ENCODE data around the gene SLC39A12.

The SLC39A12 gene

GRCh38 chr10:17906002-17906401 is 45.7 kb upstream of the SLC39A12 start:
- no peak for TF ChIP-seq TOX (CRISPR knock-in tag; IDR thresholded peaks at IDR 0.05; ENCODE audit: borderline replicate concordance)
- no peak for TF ChIP-seq ZFP3 (CRISPR knock-in tag; IDR thresholded peaks at IDR 0.05)
- TF ChIP-seq ZC3H10 (CRISPR knock-in tag; IDR thresholded peaks at IDR 0.05) = no peak
- no peak for TF ChIP-seq CREB5 (CRISPR knock-in tag; IDR thresholded peaks at IDR 0.05; ENCODE audit: low read depth)
- no peak for TF ChIP-seq PPARA (CRISPR knock-in tag; IDR thresholded peaks at IDR 0.05; ENCODE audit: borderline replicate concordance)
- no peak for TF ChIP-seq CSRNP3 (CRISPR knock-in tag; IDR thresholded peaks at IDR 0.05)
- no peak for TF ChIP-seq BACH2 (CRISPR knock-in tag; IDR thresholded peaks at IDR 0.05; ENCODE audit: borderline replicate concordance)
- no peak for TF ChIP-seq SNAI2 (CRISPR knock-in tag; IDR thresholded peaks at IDR 0.05)
- TF ChIP-seq CSDC2 (CRISPR knock-in tag; IDR thresholded peaks at IDR 0.05) = no peak
- no peak for TF ChIP-seq ZNF70 (CRISPR knock-in tag; IDR thresholded peaks at IDR 0.05)
- TF ChIP-seq, protein P1, sequence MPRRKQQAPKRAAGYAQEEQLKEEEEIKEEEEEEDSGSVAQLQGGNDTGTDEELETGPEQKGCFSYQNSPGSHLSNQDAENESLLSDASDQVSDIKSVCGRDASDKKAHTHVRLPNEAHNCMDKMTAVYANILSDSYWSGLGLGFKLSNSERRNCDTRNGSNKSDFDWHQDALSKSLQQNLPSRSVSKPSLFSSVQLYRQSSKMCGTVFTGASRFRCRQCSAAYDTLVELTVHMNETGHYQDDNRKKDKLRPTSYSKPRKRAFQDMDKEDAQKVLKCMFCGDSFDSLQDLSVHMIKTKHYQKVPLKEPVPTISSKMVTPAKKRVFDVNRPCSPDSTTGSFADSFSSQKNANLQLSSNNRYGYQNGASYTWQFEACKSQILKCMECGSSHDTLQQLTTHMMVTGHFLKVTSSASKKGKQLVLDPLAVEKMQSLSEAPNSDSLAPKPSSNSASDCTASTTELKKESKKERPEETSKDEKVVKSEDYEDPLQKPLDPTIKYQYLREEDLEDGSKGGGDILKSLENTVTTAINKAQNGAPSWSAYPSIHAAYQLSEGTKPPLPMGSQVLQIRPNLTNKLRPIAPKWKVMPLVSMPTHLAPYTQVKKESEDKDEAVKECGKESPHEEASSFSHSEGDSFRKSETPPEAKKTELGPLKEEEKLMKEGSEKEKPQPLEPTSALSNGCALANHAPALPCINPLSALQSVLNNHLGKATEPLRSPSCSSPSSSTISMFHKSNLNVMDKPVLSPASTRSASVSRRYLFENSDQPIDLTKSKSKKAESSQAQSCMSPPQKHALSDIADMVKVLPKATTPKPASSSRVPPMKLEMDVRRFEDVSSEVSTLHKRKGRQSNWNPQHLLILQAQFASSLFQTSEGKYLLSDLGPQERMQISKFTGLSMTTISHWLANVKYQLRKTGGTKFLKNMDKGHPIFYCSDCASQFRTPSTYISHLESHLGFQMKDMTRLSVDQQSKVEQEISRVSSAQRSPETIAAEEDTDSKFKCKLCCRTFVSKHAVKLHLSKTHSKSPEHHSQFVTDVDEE (CRISPR knock-in tag; IDR thresholded peaks at IDR 0.05) = no peak
- no peak for TF ChIP-seq ZNF8 (CRISPR knock-in tag; IDR thresholded peaks at IDR 0.05)
- no peak for TF ChIP-seq ZFP30 (CRISPR knock-in tag; IDR thresholded peaks at IDR 0.05)
- no peak for TF ChIP-seq GLIS3 (CRISPR knock-in tag; IDR thresholded peaks at IDR 0.05)
- no peak for TF ChIP-seq TCF4 (CRISPR knock-in tag; IDR thresholded peaks at IDR 0.05; ENCODE audit: borderline replicate concordance)
- TF ChIP-seq ESRRG (CRISPR knock-in tag; IDR thresholded peaks at IDR 0.05) = no peak
- no peak for ATAC-seq

GRCh38 chr10:17907641-17908040 is 44.1 kb upstream of the SLC39A12 start:
- ATAC-seq = no peak
- no peak for TF ChIP-seq ZC3H10 (CRISPR knock-in tag; IDR thresholded peaks at IDR 0.05)
- TF ChIP-seq ZNF565 (CRISPR knock-in tag; conservative IDR thresholded peaks at IDR 0.05; ENCODE audit: low read depth) = no peak
- no peak for TF ChIP-seq ZFP30 (CRISPR knock-in tag; IDR thresholded peaks at IDR 0.05)
- no peak for TF ChIP-seq SNAI2 (CRISPR knock-in tag; IDR thresholded peaks at IDR 0.05)
- no peak for TF ChIP-seq ISL1 (CRISPR knock-in tag; IDR thresholded peaks at IDR 0.05)

- ATAC-seq = peak; percentile 78
- TF ChIP-seq TOX (CRISPR knock-in tag; IDR thresholded peaks at IDR 0.05; ENCODE audit: borderline replicate concordance) (no peak), CSDC2 (CRISPR knock-in tag; IDR thresholded peaks at IDR 0.05) (no peak), ZNF8 (CRISPR knock-in tag; IDR thresholded peaks at IDR 0.05) (no peak), GLIS3 (CRISPR knock-in tag; IDR thresholded peaks at IDR 0.05) (no peak), ZNF565 (CRISPR knock-in tag; conservative IDR thresholded peaks at IDR 0.05; ENCODE audit: low read depth) (no peak), TCF4 (CRISPR knock-in tag; IDR thresholded peaks at IDR 0.05; ENCODE audit: borderline replicate concordance) (no peak), ESRRG (CRISPR knock-in tag; IDR thresholded peaks at IDR 0.05) (no peak), ZC3H10 (CRISPR knock-in tag; IDR thresholded peaks at IDR 0.05) (no peak), CREB5 (CRISPR knock-in tag; IDR thresholded peaks at IDR 0.05; ENCODE audit: low read depth) (no peak), ZNF70 (CRISPR knock-in tag; IDR thresholded peaks at IDR 0.05) (no peak), ZFP30 (CRISPR knock-in tag; IDR thresholded peaks at IDR 0.05) (no peak), ISL1 (CRISPR knock-in tag; IDR thresholded peaks at IDR 0.05) (no peak), BACH2 (CRISPR knock-in tag; IDR thresholded peaks at IDR 0.05; ENCODE audit: borderline replicate concordance) (no peak)
- TF ChIP-seq, protein P2, sequence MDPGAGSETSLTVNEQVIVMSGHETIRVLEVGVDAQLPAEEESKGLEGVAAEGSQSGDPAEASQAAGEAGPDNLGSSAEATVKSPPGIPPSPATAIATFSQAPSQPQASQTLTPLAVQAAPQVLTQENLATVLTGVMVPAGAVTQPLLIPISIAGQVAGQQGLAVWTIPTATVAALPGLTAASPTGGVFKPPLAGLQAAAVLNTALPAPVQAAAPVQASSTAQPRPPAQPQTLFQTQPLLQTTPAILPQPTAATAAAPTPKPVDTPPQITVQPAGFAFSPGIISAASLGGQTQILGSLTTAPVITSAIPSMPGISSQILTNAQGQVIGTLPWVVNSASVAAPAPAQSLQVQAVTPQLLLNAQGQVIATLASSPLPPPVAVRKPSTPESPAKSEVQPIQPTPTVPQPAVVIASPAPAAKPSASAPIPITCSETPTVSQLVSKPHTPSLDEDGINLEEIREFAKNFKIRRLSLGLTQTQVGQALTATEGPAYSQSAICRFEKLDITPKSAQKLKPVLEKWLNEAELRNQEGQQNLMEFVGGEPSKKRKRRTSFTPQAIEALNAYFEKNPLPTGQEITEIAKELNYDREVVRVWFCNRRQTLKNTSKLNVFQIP (CRISPR knock-in tag; IDR thresholded peaks at IDR 0.05; ENCODE audit: borderline replicate concordance, low read depth) = no peak
- TF ChIP-seq, protein P1 (CRISPR knock-in tag; IDR thresholded peaks at IDR 0.05) = no peak
These were observed 41.5 kb upstream of the SLC39A12 start for GRCh38 chr10:17910125-17910789.
